Measurements from ENCODE around the gene CD1B.
"Not testable (repeated sequence)": the region's sequence is repeated elsewhere in the genome, so short reads cannot be mapped to it uniquely, and the experiment has no call there.

The CD1B gene

GRCh38 chr1:158328426-158328825, 2.9 kb downstream of the CD1B start:
- no peak for DNase-seq (ENCODE audit: low spot score)

GRCh38 chr1:158327481-158327880, 3.9 kb downstream of the CD1B start:
- no peak for DNase-seq (ENCODE audit: low spot score)

GRCh38 chr1:158324395-158324794, 6.9 kb downstream of the CD1B start:
- no peak for DNase-seq (ENCODE audit: low spot score)

GRCh38 chr1:158323866-158324265, 7.5 kb downstream of the CD1B start:
- DNase-seq (ENCODE audit: low spot score), result no peak

- no peak for DNase-seq (ENCODE audit: low spot score)
Observed at GRCh38 chr1:158311066-158311465, 20.3 kb downstream of the CD1B start.

GRCh38 chr1:158310623-158311022, 20.7 kb downstream of the CD1B start:
- no peak for DNase-seq (ENCODE audit: low spot score)

GRCh38 chr1:158295791-158296190, 35.5 kb downstream of the CD1B start:
- DNase-seq (ENCODE audit: low spot score), result no peak

GRCh38 chr1:158290321-158290844, 40.9 kb downstream of the CD1B start:
- no peak for DNase-seq (ENCODE audit: low spot score)

GRCh38 chr1:158289811-158290210, 41.5 kb downstream of the CD1B start, which contains the start of gene CD1C:
CD1C (plus strand) TSS chr1:158289923; CDS start chr1:158290065, 142 bp downstream.
- DNase-seq (ENCODE audit: low spot score), result no peak

- no peak for DNase-seq (ENCODE audit: low spot score)
Observed at GRCh38 chr1:158286941-158287346, 44.4 kb downstream of the CD1B start.

GRCh38 chr1:158286487-158286886, 44.8 kb downstream of the CD1B start:
- DNase-seq (ENCODE audit: low spot score), result no peak

GRCh38 chr1:158285756-158286241, 45.5 kb downstream of the CD1B start:
- no peak for DNase-seq (ENCODE audit: low spot score)

GRCh38 chr1:158283965-158284364, 47.4 kb downstream of the CD1B start:
- no peak for DNase-seq (ENCODE audit: low spot score)

- not testable (repeated sequence) for DNase-seq (ENCODE audit: low spot score)
Observed at GRCh38 chr1:158282421-158282820, 48.9 kb downstream of the CD1B start.

All from LoVo (cell line).